NCI-H345 (cell line): ENCODE measurements around the gene RCAN2.

ENCODE experiments used
- DNase-seq: peaks from one replicate; lab custom pipeline; 2025; lab: John Stamatoyannopoulos, UW

Gene RCAN2

GRCh38 chr6:46491628-46492547 is 639 bp upstream of the RCAN2 start:
- DNase-seq, result peak; percentile 64

- peak; percentile 18 for DNase-seq
Measured at GRCh38 chr6:46490425-46491200, 636 bp downstream of the RCAN2 start.

GRCh38 chr6:46486181-46486580 is 5.1 kb downstream of the RCAN2 start:
- DNase-seq, result no peak

GRCh38 chr6:46484081-46484820 is 7.0 kb downstream of the RCAN2 start:
- no peak for DNase-seq

DNA sequence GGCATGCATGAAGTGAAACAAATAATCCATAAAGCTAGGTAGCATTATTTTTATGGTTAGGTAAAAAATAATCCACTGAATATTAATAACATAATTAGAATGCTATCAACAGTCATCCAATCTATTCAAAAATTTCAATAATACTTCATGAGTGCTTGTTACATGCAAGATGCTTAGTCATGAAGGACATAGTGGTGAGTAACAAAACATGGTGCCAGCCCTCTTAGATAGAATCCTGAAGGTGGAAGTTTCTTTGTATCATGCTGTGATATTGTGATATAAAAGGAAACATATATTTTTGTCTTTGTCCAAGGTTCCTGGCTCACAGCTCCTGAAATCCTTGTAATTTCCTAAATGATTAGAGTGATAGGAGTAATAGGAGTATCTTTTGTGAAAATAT is 14.9 kb downstream of the RCAN2 start:
- no peak for DNase-seq

- no peak for DNase-seq
Measured at GRCh38 chr6:46473881-46474280, 17.4 kb downstream of the RCAN2 start.

GRCh38 chr6:46472243-46472642 is 19.0 kb downstream of the RCAN2 start:
- no peak for DNase-seq

GRCh38 chr6:46469021-46469420 is 22.2 kb downstream of the RCAN2 start:
- DNase-seq, result no peak

- DNase-seq, result no peak
Measured at GRCh38 chr6:46468403-46469010, 22.7 kb downstream of the RCAN2 start.

DNA sequence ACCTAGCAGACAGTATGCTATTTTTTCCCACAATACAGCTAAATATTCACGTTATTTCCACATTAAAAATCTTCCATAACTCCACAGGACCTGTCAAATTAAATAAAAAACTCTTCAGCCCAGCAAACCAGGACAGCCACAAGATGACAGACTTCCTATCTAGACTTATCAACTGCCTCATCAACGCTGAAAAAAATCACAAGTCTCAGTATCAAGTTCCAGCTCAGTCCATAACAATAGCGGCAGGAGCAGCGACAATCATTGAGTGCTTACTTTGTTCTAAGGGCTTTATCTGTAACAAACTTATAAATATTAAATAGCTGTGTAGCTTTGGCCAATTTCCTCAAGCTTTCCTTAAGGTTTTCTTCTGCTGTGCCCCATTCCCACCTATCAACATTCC is 24.7 kb downstream of the RCAN2 start:
- DNase-seq, result no peak

DNA sequence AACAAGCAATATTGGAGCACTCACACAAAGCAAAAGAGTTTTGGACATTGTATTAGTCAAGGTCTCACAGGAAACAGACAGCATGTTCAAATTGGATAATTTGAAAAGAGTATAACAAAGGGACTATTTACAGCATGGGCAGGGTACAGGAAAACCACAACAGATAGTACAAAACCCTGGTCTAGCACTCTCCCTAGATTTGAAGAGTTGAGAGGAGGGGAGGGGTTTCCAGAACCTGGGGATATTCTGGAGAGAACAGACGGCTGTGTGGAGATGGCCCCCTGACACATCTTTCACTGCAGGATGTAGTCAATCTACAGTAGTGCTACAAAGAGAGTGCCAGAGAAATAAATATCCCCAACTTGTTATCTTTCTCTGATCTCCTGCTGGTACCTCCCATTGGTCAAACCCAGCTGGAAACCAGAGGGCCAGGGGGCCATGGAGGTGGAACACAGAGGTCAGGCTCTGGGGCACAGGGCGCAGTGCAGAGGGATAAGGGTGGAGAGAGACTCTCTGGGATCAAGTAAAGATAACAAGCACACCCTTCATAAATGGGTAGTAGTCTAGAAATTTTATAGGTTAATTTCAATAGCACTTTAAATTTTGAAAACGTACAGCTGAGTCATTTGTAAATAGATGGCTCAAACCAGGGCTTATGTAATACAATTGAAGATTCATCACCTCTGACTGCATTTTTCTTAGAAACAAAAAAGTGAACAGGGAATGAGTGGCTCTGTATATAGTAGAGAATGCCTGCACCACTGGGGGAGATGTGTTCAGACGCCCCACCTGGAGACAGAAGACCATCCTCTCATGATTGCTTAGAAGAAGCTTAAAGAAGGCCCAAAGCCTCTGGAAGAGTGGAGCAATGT is 25.7 kb downstream of the RCAN2 start:
- DNase-seq, result no peak

DNA sequence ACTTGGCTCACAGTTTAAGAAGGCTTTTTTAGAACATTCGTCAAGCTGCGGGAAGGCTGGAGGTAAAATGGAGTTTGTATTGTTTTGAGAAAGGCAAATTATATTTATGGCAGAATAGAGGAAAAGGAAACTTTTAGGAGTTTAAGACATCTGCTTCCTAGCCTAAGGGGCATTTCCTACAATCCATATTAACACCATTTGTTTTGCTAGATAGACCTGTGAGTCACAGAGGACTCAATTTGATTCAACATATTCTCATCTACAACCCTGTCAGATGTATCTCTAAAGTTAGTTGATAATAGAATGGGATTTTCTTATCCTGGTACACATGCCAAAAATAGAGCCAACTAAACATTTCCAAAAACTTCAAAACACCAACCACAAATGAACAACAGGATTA is 35.0 kb downstream of the RCAN2 start:
- DNase-seq, result no peak

DNA sequence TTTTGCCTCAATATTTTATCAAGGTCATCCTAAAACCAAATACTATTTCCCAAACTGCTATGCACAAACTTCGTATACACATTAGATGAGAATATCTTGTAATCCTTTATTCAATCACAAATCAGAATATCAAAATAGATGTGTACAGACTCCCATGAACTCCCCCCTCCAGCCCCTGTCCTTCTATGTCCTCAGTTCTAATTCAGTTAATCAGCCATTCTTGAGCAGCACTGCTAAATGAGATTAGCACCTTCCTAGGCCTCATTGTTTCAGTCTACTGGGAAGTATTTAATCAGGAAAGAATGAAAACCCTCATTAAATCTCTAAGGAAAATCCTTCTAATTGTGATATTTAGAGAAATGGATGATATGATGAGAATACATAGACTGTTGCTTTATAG is 36.6 kb downstream of the RCAN2 start:
- DNase-seq, result no peak

DNA sequence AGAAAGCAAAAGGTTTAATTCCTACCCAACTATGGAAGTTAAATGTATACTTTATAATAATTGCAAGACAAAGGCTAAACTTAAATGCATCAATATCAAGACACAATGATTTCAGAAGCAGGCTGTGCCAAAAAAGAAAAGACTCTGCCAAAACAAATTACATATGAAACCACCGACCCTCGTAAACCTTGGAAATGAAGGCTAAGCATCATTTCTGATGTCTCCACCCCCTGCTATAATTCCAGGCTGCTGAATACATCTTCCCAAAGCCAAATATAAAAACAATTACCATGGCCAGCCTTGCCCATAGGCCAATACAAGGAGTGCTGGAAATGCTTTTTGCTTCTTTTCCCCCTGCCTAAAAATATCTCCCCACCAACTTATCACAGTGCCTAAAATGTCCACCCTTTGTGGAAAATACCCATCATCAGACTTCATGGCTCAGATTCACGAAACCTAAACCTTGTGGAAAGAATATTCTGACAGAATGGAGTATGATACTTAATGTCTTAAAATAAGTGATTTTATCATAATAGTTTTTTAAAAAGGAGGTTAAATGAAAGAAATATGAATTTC is 37.4 kb downstream of the RCAN2 start:
- DNase-seq, result no peak

DNA sequence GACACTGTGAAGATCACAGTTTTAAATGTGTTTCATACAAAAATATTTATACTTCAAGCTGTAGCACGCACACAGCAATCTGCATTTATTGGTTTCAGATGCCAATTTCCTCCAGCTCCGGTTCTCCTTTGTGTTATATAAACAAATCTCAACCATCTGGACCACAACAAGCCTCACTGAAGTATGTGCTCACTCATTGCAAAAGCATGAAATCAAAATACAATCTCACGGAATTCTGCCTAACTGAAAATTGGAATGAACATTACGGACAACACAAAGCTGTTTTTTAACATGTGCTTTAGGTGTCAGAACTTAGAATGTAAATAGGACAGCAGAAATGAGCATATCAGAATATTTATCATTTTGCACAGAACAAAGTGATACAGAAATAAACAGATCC is 38.0 kb downstream of the RCAN2 start:
- DNase-seq, result no peak

DNA sequence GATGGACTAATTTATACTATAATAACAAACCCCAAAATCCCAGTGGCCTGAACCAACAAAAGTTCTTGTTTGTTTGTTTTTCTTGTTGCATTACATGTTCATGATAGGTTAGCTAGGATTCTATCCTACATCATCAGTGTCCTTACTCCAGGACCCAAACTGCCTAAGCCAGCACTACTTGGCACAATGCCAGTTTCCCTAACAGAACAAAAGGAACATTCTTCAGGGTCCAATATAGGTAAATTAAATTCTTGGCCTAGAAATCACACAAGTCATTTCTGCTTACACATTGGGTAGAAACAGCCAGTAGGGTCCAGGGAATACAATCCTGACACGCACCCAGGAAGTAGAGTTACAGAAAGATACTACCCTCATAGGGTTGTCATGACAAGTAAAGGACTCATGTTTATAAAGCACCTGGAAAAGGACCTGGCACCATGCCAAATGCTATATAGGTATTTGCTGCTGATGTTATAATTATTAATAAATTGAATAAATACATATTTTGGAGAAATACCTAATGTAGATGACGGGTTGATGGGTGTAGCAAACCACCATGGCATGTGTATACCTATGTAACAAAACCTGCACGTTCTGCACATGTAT is 38.8 kb downstream of the RCAN2 start:
- DNase-seq, result peak; percentile 17

DNA sequence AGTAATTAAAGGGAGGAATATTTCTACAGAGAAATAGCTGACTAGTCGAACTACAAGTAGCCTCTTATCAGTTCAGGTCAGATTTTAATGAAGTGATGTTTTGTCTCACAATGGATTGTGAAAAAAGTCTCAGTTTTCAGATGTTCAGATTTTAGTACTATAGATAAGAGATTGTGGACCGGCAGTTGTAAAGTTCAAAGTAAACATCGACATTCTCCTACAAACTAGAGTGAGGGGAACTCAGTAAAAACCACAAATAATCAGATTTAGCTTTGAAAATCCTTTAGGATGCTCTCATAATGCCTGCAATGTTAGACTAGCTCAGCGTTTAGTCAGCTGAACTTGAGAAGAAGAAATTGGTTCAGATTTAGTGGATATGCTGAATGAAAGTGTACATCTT is 39.9 kb downstream of the RCAN2 start:
- DNase-seq, result no peak

GRCh38 chr6:46444772-46445454 is 46.3 kb downstream of the RCAN2 start:
- DNase-seq, result no peak

DNA sequence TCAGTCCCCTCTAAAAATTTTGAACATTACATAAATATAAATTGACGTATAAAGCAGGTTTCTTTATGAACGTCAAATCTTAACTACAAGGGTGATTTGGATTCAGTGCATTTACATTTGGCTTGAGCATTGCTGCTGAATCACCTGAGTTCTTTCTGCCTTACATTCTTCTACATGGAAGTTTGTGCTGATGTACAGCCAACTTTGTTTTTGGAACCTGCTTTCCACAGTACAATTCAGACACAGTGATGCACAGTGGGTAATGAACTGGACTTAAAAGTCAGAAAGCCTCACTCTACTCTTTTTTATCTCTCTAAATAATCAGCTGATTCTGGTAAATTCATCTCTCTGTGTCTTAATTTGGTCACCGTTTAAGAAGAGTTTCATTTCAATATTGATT is 47.6 kb downstream of the RCAN2 start:
- no peak for DNase-seq

- DNase-seq, result no peak
Measured at GRCh38 chr6:46440641-46441040, 50.6 kb downstream of the RCAN2 start.
